ENCODE measurements around the gene TBCEL.
"Not testable (repeated sequence)": the region's sequence is repeated elsewhere in the genome, so short reads cannot be mapped to it uniquely, and the experiment has no call there.

TBCEL gene

GRCh38 chr11:121105481-121106195 is 81.7 kb downstream of the TBCEL start:
- no peak for DNase-seq (ENCODE audit: low read depth in 2 of 2)

GRCh38 chr11:121106812-121107211 is 82.9 kb downstream of the TBCEL start:
- DNase-seq (ENCODE audit: low read depth in 2 of 2): no peak

- no peak for DNase-seq (ENCODE audit: low read depth in 2 of 2)
These were observed 84.5 kb downstream of the TBCEL start for GRCh38 chr11:121108413-121108812.

GRCh38 chr11:121109471-121109870 is 85.6 kb downstream of the TBCEL start:
- DNase-seq (ENCODE audit: low read depth in 2 of 2): no peak

- no peak for DNase-seq (ENCODE audit: low read depth in 2 of 2)
These were observed 86.1 kb downstream of the TBCEL start for GRCh38 chr11:121109916-121110586.

- no peak for DNase-seq (ENCODE audit: low read depth in 2 of 2)
These were observed 87.2 kb downstream of the TBCEL start for GRCh38 chr11:121110871-121111724.

- peak; percentile 38 to 45 for DNase-seq (ENCODE audit: low read depth in 2 of 2)
These were observed 88.9 kb downstream of the TBCEL start for GRCh38 chr11:121112498-121113455.

- DNase-seq (ENCODE audit: low read depth in 2 of 2): no peak
These were observed 89.7 kb downstream of the TBCEL start for GRCh38 chr11:121113611-121114010.

- DNase-seq (ENCODE audit: low read depth in 2 of 2): not testable (repeated sequence)
These were observed 91.1 kb downstream of the TBCEL start for GRCh38 chr11:121115024-121115423.

- no peak for DNase-seq (ENCODE audit: low read depth in 2 of 2)
These were observed 93.9 kb downstream of the TBCEL start for GRCh38 chr11:121117788-121118187.

- peak in 1 of 2 experiments; percentile 5 for DNase-seq (ENCODE audit: low read depth in 2 of 2)
These were observed 95.5 kb downstream of the TBCEL start for GRCh38 chr11:121119440-121119839.

- DNase-seq (ENCODE audit: low read depth in 2 of 2): no peak
These were observed 98.4 kb downstream of the TBCEL start for GRCh38 chr11:121122328-121122727.

GRCh38 chr11:121123496-121124069 is 99.7 kb downstream of the TBCEL start:
- no peak for DNase-seq (ENCODE audit: low read depth in 2 of 2)

GRCh38 chr11:121127809-121128208 is 103.9 kb downstream of the TBCEL start:
- no peak for DNase-seq (ENCODE audit: low read depth in 2 of 2)

- DNase-seq (ENCODE audit: low read depth in 2 of 2): no peak
These were observed 105.7 kb downstream of the TBCEL start for GRCh38 chr11:121129362-121130340.

- DNase-seq (ENCODE audit: low read depth in 2 of 2): no peak
These were observed 107.8 kb downstream of the TBCEL start for GRCh38 chr11:121131656-121132055.

GRCh38 chr11:121132211-121132976 is 108.5 kb downstream of the TBCEL start:
- no peak for DNase-seq (ENCODE audit: low read depth in 2 of 2)

- DNase-seq (ENCODE audit: low read depth in 2 of 2): no peak
These were observed 110.9 kb downstream of the TBCEL start for GRCh38 chr11:121134741-121135312.

- no peak for DNase-seq (ENCODE audit: low read depth in 2 of 2)
These were observed 113.1 kb downstream of the TBCEL start for GRCh38 chr11:121137005-121137404.

Data from fibroblast of skin of left quadriceps (primary cell).